ENCODE measurements around the gene CLCNKA.

CLCNKA gene

DNA sequence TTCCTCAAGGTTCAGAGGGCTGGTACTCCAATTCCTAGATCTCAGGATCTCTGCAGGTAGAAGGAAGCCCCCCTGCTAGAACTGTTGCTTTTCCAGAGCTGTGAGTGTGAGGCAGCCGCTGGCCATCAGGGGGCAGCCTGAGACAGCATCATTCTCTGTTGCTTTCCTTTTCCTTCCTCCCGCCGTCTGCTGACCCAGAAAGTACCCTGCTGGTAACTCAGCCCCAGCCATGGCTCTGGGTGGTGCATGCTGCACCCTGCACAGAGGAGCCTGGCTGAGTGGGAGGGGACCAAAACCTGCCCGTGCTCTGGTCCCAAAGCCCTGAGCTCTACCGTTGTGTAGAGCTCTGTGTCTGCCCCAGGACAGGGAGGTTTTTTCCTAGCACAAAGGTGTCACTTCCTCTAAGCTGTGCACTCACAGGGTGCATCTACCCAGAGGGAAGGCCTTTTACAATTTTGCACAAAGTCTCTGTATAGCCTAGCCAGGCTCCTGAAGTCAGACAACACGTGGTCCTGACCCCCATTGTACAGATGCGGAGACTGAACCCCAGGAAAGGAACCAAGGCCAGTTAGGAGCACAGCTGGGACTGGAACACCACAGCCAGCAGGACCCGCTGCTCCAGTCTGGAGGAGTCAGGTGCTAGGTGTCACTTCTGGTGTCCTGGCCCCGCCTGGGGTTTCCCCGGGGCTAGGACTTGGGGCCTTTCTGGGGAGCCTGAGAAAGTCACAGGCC, 57.3 kb downstream of the CLCNKA start:
- DNase-seq (ENCODE audit: low spot score), result peak; percentile 73

- DNase-seq (ENCODE audit: low spot score), result no peak
These were observed 58.8 kb downstream of the CLCNKA start for GRCh38 chr1:16080422-16081150.

DNA sequence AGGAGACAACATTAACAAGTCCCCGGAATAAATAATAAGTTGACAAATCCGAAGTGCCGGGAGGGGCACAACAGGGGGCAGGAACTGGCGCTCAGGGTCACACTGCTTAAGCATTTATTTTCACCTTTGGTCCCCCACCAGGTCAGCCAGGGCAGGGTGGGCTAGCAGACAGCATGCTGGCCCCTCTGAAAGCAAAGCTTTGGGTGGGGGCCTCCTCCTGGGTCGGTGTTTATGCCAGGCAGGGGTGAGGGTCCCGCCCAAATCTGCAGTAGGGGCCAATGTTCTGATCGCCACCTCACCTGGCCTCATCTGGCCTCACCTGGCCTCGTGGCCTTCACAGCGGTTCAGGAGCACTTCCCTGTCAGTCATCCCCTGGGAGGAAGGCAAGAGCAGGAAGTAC, 59.8 kb downstream of the CLCNKA start:
- DNase-seq (ENCODE audit: low spot score), result no peak

DNA sequence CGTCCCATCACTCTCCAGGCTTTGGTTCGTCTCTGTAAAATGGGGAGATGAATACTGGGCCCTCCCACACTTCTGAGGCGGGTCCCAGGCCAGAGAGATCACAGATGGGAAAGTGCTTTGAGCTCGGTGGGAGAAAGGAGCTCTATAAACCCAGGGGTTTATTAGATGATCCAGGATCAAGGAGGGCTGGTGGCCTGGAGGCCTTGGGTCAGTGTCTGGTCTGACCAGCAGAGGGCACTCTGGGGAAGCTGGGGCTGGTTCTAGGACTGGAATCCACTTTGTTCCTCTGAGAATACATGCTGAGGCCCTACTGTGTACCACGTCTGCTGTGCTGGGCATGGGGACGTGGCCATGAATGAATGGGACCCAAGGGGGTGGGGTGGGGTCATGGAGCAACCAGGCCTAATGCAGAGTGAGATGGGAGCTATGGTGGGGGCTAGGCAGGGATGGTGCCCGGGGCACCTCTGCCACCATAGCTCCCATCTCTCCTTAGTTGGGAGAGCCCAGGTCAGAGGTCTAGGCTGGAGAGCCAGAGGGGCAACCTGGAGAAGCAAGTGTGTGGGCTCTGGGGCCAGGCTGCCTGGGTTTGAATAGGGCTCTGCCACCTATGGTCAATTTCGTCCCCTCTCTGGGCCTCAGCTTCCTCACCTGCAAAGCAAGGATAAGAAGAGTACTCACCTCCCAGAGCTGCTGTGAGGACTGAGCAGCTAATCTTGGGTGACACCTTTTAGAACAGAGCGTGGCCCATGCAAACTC, 60.6 kb downstream of the CLCNKA start:
- peak; percentile 62 for DNase-seq (ENCODE audit: low spot score)

DNA sequence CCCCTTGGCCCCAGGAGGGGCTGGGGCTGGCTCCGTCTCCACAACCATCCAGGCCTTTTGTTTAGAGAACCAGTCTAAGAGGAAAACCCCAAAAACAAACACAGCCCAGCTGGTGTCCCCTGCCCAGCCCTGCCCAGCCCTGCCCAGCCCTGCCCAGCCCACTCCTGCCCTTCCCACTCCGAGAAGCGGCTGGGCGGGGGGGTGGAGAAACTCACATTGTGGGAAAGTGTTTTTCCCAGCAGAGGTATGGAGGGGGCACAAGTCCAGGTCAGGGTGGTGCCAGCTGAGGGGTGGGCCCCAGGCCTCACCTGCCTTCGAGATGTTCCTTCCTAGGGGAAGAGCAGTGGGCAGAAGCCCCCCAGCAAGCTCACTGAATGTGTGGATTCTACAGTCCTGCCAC, 61.6 kb downstream of the CLCNKA start:
- no peak for DNase-seq (ENCODE audit: low spot score)

Data from LoVo (cell line).